RKO (cell line): ENCODE data around the gene TPPP2.
"Not testable (repeated sequence)": the region's sequence is repeated elsewhere in the genome, so short reads cannot be mapped to it uniquely, and the experiment has no call there.

Experiments used
- DNase-seq: peaks from one replicate; pipeline ENCODE4 v3.0.0-alpha.2; 2016; ENCODE audit warnings: low spot score

Gene TPPP2

GRCh38 chr14:21038441-21039422, 8.7 kb downstream of the TPPP2 start:
- no peak for DNase-seq

- DNase-seq: peak; percentile 70
These were observed 9.8 kb downstream of the TPPP2 start for GRCh38 chr14:21039585-21040369.

GRCh38 chr14:21040370-21040925, 10.4 kb downstream of the TPPP2 start:
- no peak for DNase-seq

GRCh38 chr14:21040941-21041340, 10.9 kb downstream of the TPPP2 start:
- not testable (repeated sequence) for DNase-seq

- DNase-seq: no peak
These were observed 11.8 kb downstream of the TPPP2 start, which contains the start of gene RNASE7 for GRCh38 chr14:21041676-21042433. TSS of gene RNASE7 (plus strand) at chr14:21042362. CDS start at chr14:21042993, 631 bp downstream.

GRCh38 chr14:21042918-21043317, 12.9 kb downstream of the TPPP2 start:
- DNase-seq: no peak

DNA sequence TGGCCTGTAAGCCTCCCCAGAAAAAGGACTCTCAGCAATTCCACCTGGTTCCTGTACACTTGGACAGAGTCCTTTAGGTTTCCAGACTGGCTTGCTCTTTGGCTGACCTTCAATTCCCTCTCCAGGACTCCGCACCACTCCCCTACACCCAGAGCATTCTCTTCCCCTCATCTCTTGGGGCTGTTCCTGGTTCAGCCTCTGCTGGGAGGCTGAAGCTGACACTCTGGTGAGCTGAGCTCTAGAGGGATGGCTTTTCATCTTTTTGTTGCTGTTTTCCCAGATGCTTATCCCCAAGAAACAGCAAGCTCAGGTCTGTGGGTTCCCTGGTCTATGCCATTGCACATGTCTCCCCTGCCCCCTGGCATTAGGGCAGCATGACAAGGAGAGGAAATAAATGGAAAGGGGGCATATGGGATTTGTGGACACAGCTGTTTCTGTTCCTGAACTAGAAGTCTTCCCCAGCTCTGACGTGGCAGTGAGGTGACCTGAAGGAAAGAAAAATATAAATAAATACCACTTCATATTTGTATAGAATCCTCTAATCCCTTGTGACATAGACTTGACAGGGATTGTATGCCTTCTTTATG, 13.5 kb downstream of the TPPP2 start:
- no peak for DNase-seq

- no peak for DNase-seq
These were observed 14.1 kb downstream of the TPPP2 start for GRCh38 chr14:21043974-21044618.

DNA sequence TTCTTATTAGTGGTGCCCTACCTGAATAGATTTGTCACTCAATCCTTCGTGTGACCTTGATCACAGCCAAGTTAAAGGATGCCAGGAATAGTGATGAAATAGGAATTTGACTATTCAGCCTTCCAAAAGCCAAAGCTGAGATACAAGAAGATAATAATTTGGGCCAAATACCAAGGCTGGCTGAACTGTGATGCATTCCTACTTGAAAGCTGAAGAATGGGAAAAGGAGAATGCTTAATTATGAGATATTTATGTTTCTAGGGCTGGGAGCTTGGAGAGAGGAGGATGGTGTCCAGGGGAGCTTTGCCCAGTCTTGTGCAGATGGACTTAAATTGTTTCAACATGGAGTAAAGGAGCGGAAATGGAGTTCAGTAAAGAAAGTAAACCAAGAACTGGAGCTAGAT, 17.4 kb downstream of the TPPP2 start:
- DNase-seq: no peak

GRCh38 chr14:21048638-21049037, 18.6 kb downstream of the TPPP2 start:
- DNase-seq: no peak

GRCh38 chr14:21049271-21049673, 19.3 kb downstream of the TPPP2 start:
- DNase-seq: no peak

DNA sequence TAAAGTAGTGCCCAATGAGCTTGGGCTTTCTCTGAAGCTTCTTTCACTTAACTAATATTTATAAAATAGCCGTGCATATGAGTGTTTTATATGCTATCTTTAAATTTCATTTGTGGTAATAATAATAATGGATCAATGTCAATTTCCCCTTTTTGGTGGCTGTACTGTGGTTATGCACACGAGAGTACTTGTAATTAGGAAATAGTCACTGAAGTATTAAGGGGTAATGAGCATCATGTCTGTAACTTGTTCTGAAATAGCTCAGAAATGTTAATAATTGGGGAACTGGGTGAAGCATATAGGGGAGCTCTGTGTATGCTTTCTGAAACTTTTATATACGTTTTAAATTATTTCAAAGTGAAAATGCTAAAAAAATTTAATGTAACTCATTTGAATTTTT, 20.6 kb downstream of the TPPP2 start:
- DNase-seq: no peak

- DNase-seq: no peak
These were observed 23.4 kb downstream of the TPPP2 start for GRCh38 chr14:21053184-21054122.

DNA sequence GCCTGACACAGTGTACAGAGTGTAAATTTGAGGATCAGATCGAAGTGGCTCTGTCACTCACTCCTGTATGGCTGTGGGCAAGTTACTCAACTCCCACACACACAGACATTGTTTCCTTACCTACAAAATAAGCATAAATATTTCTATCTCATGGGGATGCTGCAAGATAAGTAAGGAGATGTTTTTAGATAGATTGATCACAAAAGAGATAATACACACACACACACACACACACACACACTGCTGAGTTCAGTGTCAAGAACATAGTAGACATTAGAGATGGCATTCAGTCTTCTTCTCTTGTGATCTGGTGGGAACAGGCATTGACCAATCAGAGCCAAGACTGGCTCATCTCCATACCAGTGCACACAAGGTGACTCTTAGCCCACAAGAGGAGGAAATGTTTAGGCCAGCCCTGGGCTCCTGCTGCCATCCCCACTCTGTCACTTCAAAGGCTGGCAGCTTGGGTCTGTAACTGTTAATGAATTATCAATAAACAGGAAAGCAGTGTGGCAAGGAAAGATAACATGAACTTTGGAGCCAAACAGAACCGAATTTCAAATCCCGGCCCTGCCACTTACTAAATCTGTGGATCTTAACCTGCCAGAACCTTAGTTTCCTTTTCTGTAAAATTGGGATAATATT, 24.2 kb downstream of the TPPP2 start:
- DNase-seq: no peak

DNA sequence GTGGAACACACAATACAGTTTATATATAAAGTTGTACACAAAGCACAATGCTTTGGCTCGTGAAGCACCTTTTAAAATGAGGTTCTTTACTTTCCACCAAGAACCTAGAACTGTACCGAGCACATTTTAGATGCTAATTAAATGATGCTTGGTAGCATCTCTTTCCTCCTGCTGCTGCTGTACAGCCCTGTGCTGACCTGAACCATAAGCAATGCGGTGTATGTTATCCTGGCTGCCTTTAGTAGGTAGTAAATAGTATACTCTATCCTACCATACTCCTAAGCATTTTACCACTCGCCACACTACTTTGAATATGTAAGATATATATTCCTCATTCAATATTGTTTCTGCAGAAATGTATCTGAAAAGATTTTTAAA, 24.7 kb downstream of the TPPP2 start:
- DNase-seq: no peak

GRCh38 chr14:21055432-21056117, 25.6 kb downstream of the TPPP2 start:
- DNase-seq: no peak

DNA sequence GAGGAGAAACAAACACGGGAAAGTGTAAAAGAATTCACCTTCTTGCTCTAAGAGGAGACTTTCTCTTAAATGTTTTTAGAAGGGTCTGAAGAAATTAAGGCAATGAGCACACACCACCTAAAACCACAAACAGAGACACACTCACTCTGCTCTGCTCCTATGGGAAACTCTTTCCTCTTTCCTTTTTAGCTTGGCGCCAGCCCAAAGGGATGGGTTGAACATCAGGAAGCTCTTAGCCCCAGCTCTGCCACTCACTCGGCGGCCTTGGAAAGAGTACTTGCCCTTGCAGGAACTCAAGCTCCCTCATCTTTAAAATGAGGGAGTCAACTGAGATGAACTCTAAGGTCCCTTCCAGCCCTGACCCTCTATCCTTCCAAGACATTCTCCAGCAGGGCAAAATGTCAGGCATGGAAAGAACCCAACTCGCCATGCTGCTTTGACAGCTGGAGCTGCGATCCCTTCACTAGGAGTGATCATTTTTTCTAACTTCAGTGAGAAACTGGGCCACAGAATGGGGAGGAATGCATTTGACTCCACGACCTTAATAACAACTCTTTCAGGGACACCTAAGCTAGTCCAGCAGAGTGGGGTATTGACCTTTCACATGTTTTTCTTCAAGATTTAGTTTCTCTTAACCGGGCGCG, 26.6 kb downstream of the TPPP2 start:
- no peak for DNase-seq
